ENCODE results near the gene PLEKHA4. TPM values are rescaled to one million over a fixed set of nuclear protein-coding genes. Genes with fewer than 3 reads are reported as not detected.
A peak's percentile ranks its signal among the peaks of the same experiment; 100 is the strongest.

Gene PLEKHA4
- total and polyA plus RNA-seq, 9 of the 15 experiments (the other 6 are each of a cell fraction or from before 2014, with no cell fraction given) = 0.07 to 30.8 (median 11.4) TPM

- TF ChIP-seq NR0B1 (IDR thresholded peaks at IDR 0.05; ENCODE audit: partially characterized antibody) (no peak), ELF4 (CRISPR knock-in tag; IDR thresholded peaks at IDR 0.05) (no peak; the same call in 1 of the 2 replicates), POLR2G (IDR thresholded peaks at IDR 0.05; ENCODE audit: low read depth, low read length) (no peak), ZSCAN32 (CRISPR knock-in tag; IDR thresholded peaks at IDR 0.05) (no peak), NFRKB (IDR thresholded peaks at IDR 0.05; ENCODE audit: low read depth) (no peak; the same call in 1 of the 2 replicates), CTBP1 (IDR thresholded peaks at IDR 0.05; ENCODE audit: borderline replicate concordance) (no peak), MTF1 (CRISPR knock-in tag; IDR thresholded peaks at IDR 0.05; ENCODE audit: borderline replicate concordance) (no peak), PML (IDR thresholded peaks at IDR 0.05; ENCODE audit: low read length) (no peak), CEBPZ (IDR thresholded peaks at IDR 0.05; ENCODE audit: borderline replicate concordance, low read depth, low read length) (0 out of 2 replicates have a peak, but pooled peaks have one; percentile 30), KLF10 (CRISPR knock-in tag; IDR thresholded peaks at IDR 0.05) (no peak), DLX4 (CRISPR knock-in tag; IDR thresholded peaks at IDR 0.05) (no peak), MAFF (IDR thresholded peaks at IDR 0.05; ENCODE audit: low read length) (0 out of 2 replicates have a peak, but pooled peaks have one; percentile 4), RREB1 (CRISPR knock-in tag; IDR thresholded peaks at IDR 0.05) (no peak), ZKSCAN8 (CRISPR knock-in tag; IDR thresholded peaks at IDR 0.05) (0 out of 2 replicates have a peak, but pooled peaks have one; percentile 5), SNRNP70 (optimal IDR thresholded peaks at IDR 0.05; ENCODE audit: low read depth, low read length) (no peak), HMBOX1 (IDR thresholded peaks at IDR 0.05) (no peak)
Observed at GRCh38 chr19:48872884-48873475, 4.6 kb upstream of the PLEKHA4 start (continued).
